LNCAP (cell line): Measurements from ENCODE around the gene KCNK7.

Experiments
- TF ChIP-seq, protein P1 (sequence below): fragments of 450-650 bp; IDR thresholded peaks from 2 replicates; pipeline ENCODE4 v1.5.1; 2017; ENCODE audit warnings: mild to moderate bottlenecking

Gene KCNK7

DNA sequence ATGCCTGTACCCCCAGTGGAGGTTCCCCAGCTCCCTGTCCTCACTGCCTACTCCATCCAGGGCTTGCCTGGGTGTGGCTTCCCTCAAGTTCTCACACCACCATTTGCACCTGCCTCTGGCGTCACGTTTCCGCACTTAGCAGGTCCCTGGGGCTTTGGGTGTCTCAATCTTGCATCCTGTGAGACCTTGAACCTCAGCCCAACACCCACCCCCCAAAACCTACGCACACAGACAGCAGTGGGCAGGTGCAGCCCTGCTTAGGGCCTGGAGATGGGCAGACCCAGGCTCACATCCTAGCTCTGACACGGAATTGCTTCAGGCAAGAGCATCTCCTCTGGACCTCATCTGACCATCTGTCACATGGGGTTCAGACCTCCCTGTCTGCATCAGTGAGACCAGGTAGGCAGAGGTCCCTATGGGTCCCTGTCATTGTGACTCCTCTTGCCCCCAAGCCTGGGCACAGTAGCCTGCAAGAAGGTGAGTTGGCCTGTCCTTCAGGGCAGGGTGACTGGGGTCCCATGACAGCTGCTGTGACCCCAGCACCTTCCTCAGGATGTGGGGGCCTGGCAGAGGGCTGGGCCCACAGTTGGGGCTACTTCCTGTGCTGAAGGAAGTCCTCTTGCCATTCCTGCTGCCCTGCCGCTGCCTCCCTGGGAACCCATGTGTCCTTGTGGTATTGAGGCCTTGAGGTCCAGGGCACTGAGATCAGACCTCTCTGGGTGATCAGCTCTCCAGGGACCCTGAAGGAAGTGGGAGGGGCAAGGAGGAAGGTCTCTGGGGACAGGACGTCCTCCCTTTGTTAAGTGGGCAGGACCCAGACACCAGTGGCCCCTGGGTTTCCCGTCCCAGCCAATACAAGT lies 44.3 kb upstream of the KCNK7 start:
- TF ChIP-seq, protein P1, sequence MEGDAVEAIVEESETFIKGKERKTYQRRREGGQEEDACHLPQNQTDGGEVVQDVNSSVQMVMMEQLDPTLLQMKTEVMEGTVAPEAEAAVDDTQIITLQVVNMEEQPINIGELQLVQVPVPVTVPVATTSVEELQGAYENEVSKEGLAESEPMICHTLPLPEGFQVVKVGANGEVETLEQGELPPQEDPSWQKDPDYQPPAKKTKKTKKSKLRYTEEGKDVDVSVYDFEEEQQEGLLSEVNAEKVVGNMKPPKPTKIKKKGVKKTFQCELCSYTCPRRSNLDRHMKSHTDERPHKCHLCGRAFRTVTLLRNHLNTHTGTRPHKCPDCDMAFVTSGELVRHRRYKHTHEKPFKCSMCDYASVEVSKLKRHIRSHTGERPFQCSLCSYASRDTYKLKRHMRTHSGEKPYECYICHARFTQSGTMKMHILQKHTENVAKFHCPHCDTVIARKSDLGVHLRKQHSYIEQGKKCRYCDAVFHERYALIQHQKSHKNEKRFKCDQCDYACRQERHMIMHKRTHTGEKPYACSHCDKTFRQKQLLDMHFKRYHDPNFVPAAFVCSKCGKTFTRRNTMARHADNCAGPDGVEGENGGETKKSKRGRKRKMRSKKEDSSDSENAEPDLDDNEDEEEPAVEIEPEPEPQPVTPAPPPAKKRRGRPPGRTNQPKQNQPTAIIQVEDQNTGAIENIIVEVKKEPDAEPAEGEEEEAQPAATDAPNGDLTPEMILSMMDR: no peak

- TF ChIP-seq, protein P1: peak; percentile 37
Observed at GRCh38 chr11:65637794-65638419, 42.3 kb upstream of the KCNK7 start, which contains the start of gene SIPA1. Gene SIPA1 (plus strand): TSS chr11:65638101. CDS start chr11:65640922, 2,821 bp downstream.

- TF ChIP-seq, protein P1: no peak
Observed at GRCh38 chr11:65637032-65637557, 41.5 kb upstream of the KCNK7 start.

- TF ChIP-seq, protein P1: no peak
Observed at GRCh38 chr11:65636108-65637031, 40.8 kb upstream of the KCNK7 start.

DNA sequence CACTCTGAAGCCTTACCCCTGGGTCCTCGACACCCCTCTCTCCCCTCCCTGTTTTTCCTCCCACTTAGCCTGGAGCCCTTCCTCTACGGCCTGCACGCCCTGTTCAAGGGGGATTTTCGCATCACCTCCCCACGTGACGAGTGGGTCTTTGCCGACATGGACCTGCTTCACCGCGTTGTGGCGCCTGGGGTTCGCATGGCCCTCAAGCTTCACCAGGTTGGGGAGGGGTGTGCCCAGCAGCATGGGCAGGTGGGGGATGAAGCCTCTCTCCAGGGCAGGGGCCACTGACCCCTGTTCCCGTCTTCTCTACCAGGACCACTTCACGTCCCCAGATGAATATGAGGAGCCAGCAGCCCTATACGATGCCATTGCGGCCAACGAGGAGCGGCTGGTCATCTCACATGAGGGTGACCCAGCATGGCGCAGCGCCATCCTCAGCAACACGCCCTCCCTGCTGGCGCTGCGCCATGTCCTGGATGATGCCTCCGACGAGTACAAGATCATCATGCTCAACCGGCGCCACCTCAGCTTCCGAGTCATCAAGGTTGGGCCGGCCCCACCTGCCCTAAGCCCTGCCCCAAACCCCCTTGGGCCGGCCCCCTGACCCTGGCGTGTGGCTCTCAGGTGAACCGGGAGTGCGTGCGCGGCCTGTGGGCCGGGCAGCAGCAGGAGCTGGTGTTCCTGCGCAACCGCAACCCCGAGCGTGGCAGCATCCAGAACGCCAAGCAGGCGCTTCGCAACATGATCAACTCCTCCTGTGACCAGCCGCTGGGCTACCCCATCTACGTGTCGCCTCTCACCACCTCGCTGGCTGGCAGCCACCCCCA lies 39.5 kb upstream of the KCNK7 start:
- TF ChIP-seq, protein P1: no peak

GRCh38 chr11:65634440-65634839 lies 38.8 kb upstream of the KCNK7 start:
- TF ChIP-seq, protein P1: no peak
